ENCODE measurements around the gene IDH2.
"Not testable (repeated sequence)": the region's sequence is repeated elsewhere in the genome, so short reads cannot be mapped to it uniquely, and the experiment has no call there.

Gene IDH2

GRCh38 chr15:90142216-90143165 is 40.2 kb upstream of the IDH2 start:
- no peak for TF ChIP-seq CTCF (IDR thresholded peaks at IDR 0.05; ENCODE audit: low read depth, low read length)
- no peak overlapping the region for H3K4me3 ChIP-seq (ENCODE audit: low read depth, low read length)

- TF ChIP-seq CTCF (IDR thresholded peaks at IDR 0.05; ENCODE audit: low read depth, low read length), result no peak
- H3K4me3 ChIP-seq (ENCODE audit: low read depth, low read length), result no peak overlapping the region
Measured at GRCh38 chr15:90141646-90142045, 39.4 kb upstream of the IDH2 start.

- H3K4me3 ChIP-seq (ENCODE audit: low read depth, low read length), result not testable (repeated sequence)
Measured at GRCh38 chr15:90139549-90139948, 37.3 kb upstream of the IDH2 start.

GRCh38 chr15:90138071-90138833 is 36.0 kb upstream of the IDH2 start:
- H3K4me3 ChIP-seq (ENCODE audit: low read depth, low read length), result no peak overlapping the region
- TF ChIP-seq CTCF (IDR thresholded peaks at IDR 0.05; ENCODE audit: low read depth, low read length), result no peak

- no peak overlapping the region for H3K4me3 ChIP-seq (ENCODE audit: low read depth, low read length)
Measured at GRCh38 chr15:90132437-90132836, 30.2 kb upstream of the IDH2 start.

GRCh38 chr15:90131848-90132247 is 29.6 kb upstream of the IDH2 start:
- no peak for TF ChIP-seq CTCF (IDR thresholded peaks at IDR 0.05; ENCODE audit: low read depth, low read length)
- no peak overlapping the region for H3K4me3 ChIP-seq (ENCODE audit: low read depth, low read length)

More at GRCh38 chr15:90132437-90132836, 30.2 kb upstream of the IDH2 start:
- TF ChIP-seq CTCF (IDR thresholded peaks at IDR 0.05; ENCODE audit: low read depth, low read length), result no peak

GRCh38 chr15:90130291-90130690 is 28.0 kb upstream of the IDH2 start:
- no peak overlapping the region for H3K4me3 ChIP-seq (ENCODE audit: low read depth, low read length)
- TF ChIP-seq CTCF (IDR thresholded peaks at IDR 0.05; ENCODE audit: low read depth, low read length), result no peak
